Measurements from ENCODE around the gene TOMM5.

GRCh38 chr9:37575511-37575914 lies 16.9 kb downstream of the TOMM5 start:
- TF ChIP-seq EP300 (IDR thresholded peaks at IDR 0.05; ENCODE audit: borderline replicate concordance in 1 of 2, low read depth in 1 of 2, low read length in 1 of 2) (no peak), CTCF (IDR thresholded peaks at IDR 0.05) (no peak)
